Measurements from ENCODE around the gene GNB1. TPM values are rescaled to one million over a fixed set of nuclear protein-coding genes. Genes with fewer than 3 reads are reported as not detected.

GNB1 gene
- total RNA-seq, 1 experiment from 2014 or later = 339 TPM

DNA sequence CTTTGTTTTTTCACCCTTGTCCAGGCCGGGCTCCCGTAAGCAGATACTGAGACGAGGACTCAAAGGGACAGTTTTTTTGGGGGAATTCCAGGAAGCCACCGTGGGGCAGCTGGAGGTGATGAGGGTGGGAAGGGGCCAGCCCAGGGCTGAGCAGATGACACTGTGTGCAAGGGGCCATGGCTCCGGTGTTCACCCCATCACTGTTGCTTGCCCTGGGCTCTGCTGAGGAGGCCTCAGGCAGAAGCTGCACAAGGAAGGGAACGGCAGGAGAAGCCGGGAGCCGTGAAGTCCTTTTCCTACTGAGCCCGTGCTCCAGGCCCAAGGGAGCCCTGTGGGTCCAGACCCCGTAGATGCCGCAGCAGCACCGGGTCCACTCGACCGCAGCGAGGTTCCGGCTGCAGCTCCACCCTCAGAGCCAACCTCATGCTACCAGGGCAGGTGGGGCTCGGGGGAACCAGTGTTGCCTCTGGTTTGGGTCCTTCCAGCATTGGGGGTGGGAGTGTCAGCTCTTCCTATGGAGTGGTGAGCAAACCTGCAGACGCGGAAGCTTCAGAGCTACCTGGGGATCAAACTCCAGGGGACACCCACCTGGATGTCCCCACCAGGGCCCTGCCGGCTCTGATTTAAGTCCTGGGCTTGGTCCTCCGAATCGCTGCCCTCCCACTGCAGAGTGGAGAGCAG, 19.9 kb upstream of the GNB1 start:
- ChIA-PET CTCF (interaction anchor here (0.6 to 5.0 kb wide), 7 partner anchors 12 to 139 kb away, joined by 3 to 53 read pairs (median 24); partner anchors contain the start of gene NADK), POLR2A (no interaction called here)
- H3K36me3 Mint-ChIP-seq = no peaks in the 10 kb centered on the region
- TF ChIP-seq, protein P1, sequence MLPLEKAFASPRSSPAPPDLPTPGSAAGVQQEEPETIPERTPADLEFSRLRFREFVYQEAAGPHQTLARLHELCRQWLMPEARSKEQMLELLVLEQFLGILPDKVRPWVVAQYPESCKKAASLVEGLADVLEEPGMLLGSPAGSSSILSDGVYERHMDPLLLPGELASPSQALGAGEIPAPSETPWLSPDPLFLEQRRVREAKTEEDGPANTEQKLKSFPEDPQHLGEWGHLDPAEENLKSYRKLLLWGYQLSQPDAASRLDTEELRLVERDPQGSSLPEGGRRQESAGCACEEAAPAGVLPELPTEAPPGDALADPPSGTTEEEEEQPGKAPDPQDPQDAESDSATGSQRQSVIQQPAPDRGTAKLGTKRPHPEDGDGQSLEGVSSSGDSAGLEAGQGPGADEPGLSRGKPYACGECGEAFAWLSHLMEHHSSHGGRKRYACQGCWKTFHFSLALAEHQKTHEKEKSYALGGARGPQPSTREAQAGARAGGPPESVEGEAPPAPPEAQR (CRISPR knock-in tag; IDR thresholded peaks at IDR 0.05) = no peak
- TF ChIP-seq ATF1 (CRISPR knock-in tag; IDR thresholded peaks at IDR 0.05) (no peak), IRF2 (CRISPR knock-in tag; IDR thresholded peaks at IDR 0.05; ENCODE audit: borderline replicate concordance, low read depth) (no peak), FOXK1 (CRISPR knock-in tag; IDR thresholded peaks at IDR 0.05) (no peak), ZNF512 (CRISPR knock-in tag; IDR thresholded peaks at IDR 0.05; ENCODE audit: borderline replicate concordance) (no peak), GRHL2 (CRISPR knock-in tag; IDR thresholded peaks at IDR 0.05; ENCODE audit: insufficient replicate concordance, severe bottlenecking) (no peak)
- H3K4me1 Mint-ChIP-seq = peaks cover 20% of the 10 kb centered on the region
- H3K27ac Mint-ChIP-seq = peak overlapping the region; percentile 37; the same call in 1 of the 2 replicates
- DNase-seq (ENCODE audit: low spot score) (no peak), ATAC-seq (no peak)
- no peaks in the 10 kb centered on the region; the same call in 1 of the 2 replicates for H3K27me3 Mint-ChIP-seq (ENCODE audit: low read depth)
- H3K4me3 Mint-ChIP-seq = peak overlapping the region; percentile 58; the same call in 1 of the 2 replicates
- H3K9me3 Mint-ChIP-seq = no peaks in the 10 kb centered on the region

DNA sequence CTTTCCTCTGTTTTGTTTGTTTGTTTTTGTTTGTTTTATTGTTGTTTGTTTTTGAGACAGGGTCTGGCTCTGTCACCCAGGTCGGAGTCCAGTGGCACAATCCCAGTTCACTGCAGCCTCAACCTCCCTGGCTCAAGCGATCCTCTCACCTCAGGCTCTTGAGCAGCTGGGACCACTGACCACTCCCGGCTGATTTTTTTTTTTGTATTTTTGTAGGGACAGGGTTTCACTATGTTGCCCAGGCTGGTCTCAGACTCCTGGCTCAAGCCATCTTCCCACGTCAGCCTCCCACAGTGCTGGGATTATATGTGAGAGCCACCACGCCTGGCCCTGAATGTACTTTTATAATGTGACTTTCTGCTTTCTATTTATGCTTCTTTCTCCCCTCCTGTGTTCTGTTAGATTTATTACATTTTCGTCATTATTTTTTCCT, 19.2 kb upstream of the GNB1 start:
- Mint-ChIP-seq H3K27ac (peak overlapping the region; percentile 37), H3K36me3 (no peaks in the 10 kb centered on the region), H3K4me1 (peaks cover 20% of the 10 kb centered on the region), H3K9me3 (no peaks in the 10 kb centered on the region), H3K4me3 (peak overlapping the region; percentile 58), H3K27me3 (ENCODE audit: low read depth) (no peaks in the 10 kb centered on the region; the same call in 1 of the 2 replicates)
- DNase-seq (ENCODE audit: low spot score) (no peak), ATAC-seq (no peak)
- CTCF ChIA-PET = interaction anchor here (1.0 to 5.0 kb wide), 13 partner anchors 7 to 158 kb away, joined by 3 to 53 read pairs (median 10); partner anchors contain the start of gene NADK
- POLR2A ChIA-PET = interaction anchor here (1.5 kb wide), 1 partner anchor 130 kb away, joined by 7 read pairs; no protein-coding TSS in a partner anchor
- no peak for TF ChIP-seq CDX4 (CRISPR knock-in tag; IDR thresholded peaks at IDR 0.05; ENCODE audit: borderline replicate concordance)
- TF ChIP-seq, protein P2, sequence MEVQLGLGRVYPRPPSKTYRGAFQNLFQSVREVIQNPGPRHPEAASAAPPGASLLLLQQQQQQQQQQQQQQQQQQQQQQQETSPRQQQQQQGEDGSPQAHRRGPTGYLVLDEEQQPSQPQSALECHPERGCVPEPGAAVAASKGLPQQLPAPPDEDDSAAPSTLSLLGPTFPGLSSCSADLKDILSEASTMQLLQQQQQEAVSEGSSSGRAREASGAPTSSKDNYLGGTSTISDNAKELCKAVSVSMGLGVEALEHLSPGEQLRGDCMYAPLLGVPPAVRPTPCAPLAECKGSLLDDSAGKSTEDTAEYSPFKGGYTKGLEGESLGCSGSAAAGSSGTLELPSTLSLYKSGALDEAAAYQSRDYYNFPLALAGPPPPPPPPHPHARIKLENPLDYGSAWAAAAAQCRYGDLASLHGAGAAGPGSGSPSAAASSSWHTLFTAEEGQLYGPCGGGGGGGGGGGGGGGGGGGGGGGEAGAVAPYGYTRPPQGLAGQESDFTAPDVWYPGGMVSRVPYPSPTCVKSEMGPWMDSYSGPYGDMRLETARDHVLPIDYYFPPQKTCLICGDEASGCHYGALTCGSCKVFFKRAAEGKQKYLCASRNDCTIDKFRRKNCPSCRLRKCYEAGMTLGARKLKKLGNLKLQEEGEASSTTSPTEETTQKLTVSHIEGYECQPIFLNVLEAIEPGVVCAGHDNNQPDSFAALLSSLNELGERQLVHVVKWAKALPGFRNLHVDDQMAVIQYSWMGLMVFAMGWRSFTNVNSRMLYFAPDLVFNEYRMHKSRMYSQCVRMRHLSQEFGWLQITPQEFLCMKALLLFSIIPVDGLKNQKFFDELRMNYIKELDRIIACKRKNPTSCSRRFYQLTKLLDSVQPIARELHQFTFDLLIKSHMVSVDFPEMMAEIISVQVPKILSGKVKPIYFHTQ (CRISPR knock-in tag; IDR thresholded peaks at IDR 0.05) = no peak
- no peak for TF ChIP-seq ZNF532 (CRISPR knock-in tag; IDR thresholded peaks at IDR 0.05; ENCODE audit: borderline replicate concordance)
- no peak for TF ChIP-seq GABPB1 (CRISPR knock-in tag; IDR thresholded peaks at IDR 0.05)
- TF ChIP-seq SP1 (CRISPR knock-in tag; conservative IDR thresholded peaks at IDR 0.05) = no peak
- no peak for TF ChIP-seq HMGA2 (CRISPR knock-in tag; IDR thresholded peaks at IDR 0.05)
- no peak for TF ChIP-seq ZNF671 (CRISPR knock-in tag; IDR thresholded peaks at IDR 0.05)
- no peak for TF ChIP-seq ARID4B (CRISPR knock-in tag; IDR thresholded peaks at IDR 0.05; ENCODE audit: borderline replicate concordance)
- TF ChIP-seq NFYB (CRISPR knock-in tag; conservative IDR thresholded peaks at IDR 0.05; ENCODE audit: low read depth) = no peak
- TF ChIP-seq MYBL2 (CRISPR knock-in tag; IDR thresholded peaks at IDR 0.05) = no peak

Data from WTC11 (cell line).